H1 (cell line): ENCODE results near the gene TGM3. TPM values are rescaled to one million over a fixed set of nuclear protein-coding genes. Genes with fewer than 3 reads are reported as not detected.
A peak's percentile ranks its signal among the peaks of the same experiment; 100 is the strongest.

Source experiments
- CTCF ChIA-PET: fragments of 300-600 bp; sonication (Branson Sonifier 250); formaldehyde crosslinking; loops from one replicate; lab custom pipeline; 2021; ENCODE audit not compliant: partially characterized antibody; lab: Charles Lee
- POLR2A ChIA-PET: fragments of 300-600 bp; sonication (Branson Sonifier 250); formaldehyde crosslinking; loops from one replicate; lab custom pipeline; 2021; ENCODE audit warnings: inconsistent platforms; ENCODE audit not compliant: partially characterized antibody; lab: Charles Lee
- DNase-seq, 2 experiments: peaks; one replicate each; pipeline versions ENCODE4 v3.0.0 to v3.0.0-alpha.2; 2010 to 2022; ENCODE audit warnings: low spot score in 2 of 2, low read depth in 1 of 2, mixed read lengths in 1 of 2
- FAIRE-seq: peaks from 2 replicates; lab custom pipeline; 2011; peaks lifted over from hg19 to GRCh38; lab: Jason Lieb, UNC
- H2AFZ ChIP-seq: 2 replicates; pipeline ENCODE4 v1.8.1; 2012; ENCODE audit warnings: low read length, inconsistent platforms
- H2AK5ac ChIP-seq: 2 replicates; pipeline ENCODE4 v1.6.1; 2013; ENCODE audit warnings: low read depth, low read length
- H2BK120ac ChIP-seq: replicated peaks from 2 replicates; pipeline ENCODE3; 2013; ENCODE audit warnings: low read depth, low read length, inconsistent platforms
- H2BK12ac ChIP-seq: 2 replicates; pipeline ENCODE4 v1.6.1; 2013; ENCODE audit warnings: low read depth, low read length
- H2BK15ac ChIP-seq: 2 replicates; pipeline ENCODE4 v1.6.1; 2013; ENCODE audit warnings: low read length
- H2BK20ac ChIP-seq: 2 replicates; pipeline ENCODE4 v1.6.1; 2013; ENCODE audit warnings: low read length
- H2BK5ac ChIP-seq: 2 replicates; pipeline ENCODE4 v1.6.1; 2013; ENCODE audit warnings: low read depth, low read length
- H3K14ac ChIP-seq: 2 replicates; pipeline ENCODE4 v1.6.1; 2013; ENCODE audit warnings: inconsistent platforms; ENCODE audit not compliant: insufficient read length
- H3K18ac ChIP-seq: 2 replicates; pipeline ENCODE4 v1.6.1; 2013; ENCODE audit warnings: low read length; ENCODE audit errors: extremely low read depth
- H3K23ac ChIP-seq: 2 replicates; pipeline ENCODE4 v1.6.1; 2013; ENCODE audit warnings: inconsistent platforms; ENCODE audit not compliant: insufficient read length
- H3K23me2 ChIP-seq: 2 replicates; pipeline ENCODE4 v1.6.1; 2013; ENCODE audit warnings: low read depth, low read length
- H3K27ac ChIP-seq: 2 replicates; pipeline ENCODE4 v1.6.1; 2011; ENCODE audit warnings: low read depth, low read length, inconsistent platforms
- H3K27me3 ChIP-seq, 4 experiments: replicated peaks in 1 of 4; 1 replicate in 1 of 4; 2 replicates in 3 of 4; pipeline versions ENCODE4 v1.6.1 to v1.8.1; 2011 to 2013; ENCODE audit warnings: low read length in 3 of 4, mild to moderate bottlenecking in 3 of 4, inconsistent platforms in 2 of 4, mixed read lengths in 2 of 4, moderate library complexity in 1 of 4; ENCODE audit not compliant: control insufficient read depth in 3 of 4, insufficient read depth in 3 of 4; ENCODE audit errors: extremely low read depth in 1 of 4
- H3K36me3 ChIP-seq, 4 experiments: 2 replicates each; pipeline versions ENCODE4 v1.6.1 to v1.8.1; 2011 to 2013; ENCODE audit warnings: mild to moderate bottlenecking in 4 of 4, low read length in 3 of 4, moderate library complexity in 2 of 4, control low read depth in 1 of 4, inconsistent platforms in 1 of 4; ENCODE audit not compliant: insufficient read depth in 4 of 4, control insufficient read depth in 2 of 4
- H3K4ac ChIP-seq: replicated peaks from 2 replicates; pipeline ENCODE3; 2013; ENCODE audit warnings: low read length, low read depth, mixed read lengths, inconsistent platforms; ENCODE audit not compliant: insufficient read length
- H3K4me1 ChIP-seq, 4 experiments: replicated peaks in 1 of 4; 1 replicate in 1 of 4; 2 replicates in 3 of 4; pipeline versions ENCODE4 v1.6.1 to v1.8.1; 2011 to 2013; ENCODE audit warnings: low read length in 3 of 4, inconsistent platforms in 2 of 4, mixed read lengths in 1 of 4; ENCODE audit not compliant: insufficient read depth in 4 of 4, control insufficient read depth in 3 of 4
- H3K4me2 ChIP-seq, 2 experiments: 2 replicates each; pipeline versions ENCODE4 v1.6.1 to v1.8.1; 2011 to 2013; ENCODE audit warnings: low read depth in 2 of 2, low read length in 2 of 2, control low read depth in 1 of 2, inconsistent platforms in 1 of 2, mild to moderate bottlenecking in 1 of 2; ENCODE audit not compliant: insufficient read depth in 1 of 2
- H3K4me3 ChIP-seq, 4 experiments: fragments of 200-600, 300-600 bp in 1 of 4; sonication (generic), shearing (Covaris generic), sonication (Bioruptor Twin) in 1 of 4; 2 replicates each; pipeline versions ENCODE4 v1.5.1 to v1.8.1; 2011 to 2016; ENCODE audit warnings: low read length in 4 of 4, low read depth in 3 of 4, control low read depth in 2 of 4, inconsistent platforms in 2 of 4, mild to moderate bottlenecking in 2 of 4, mixed read lengths in 1 of 4, moderate library complexity in 1 of 4; ENCODE audit not compliant: insufficient read depth in 2 of 4; ENCODE audit errors: extremely low read depth in 1 of 4
- H3K56ac ChIP-seq: replicated peaks from 2 replicates; pipeline ENCODE3; 2013; ENCODE audit warnings: low read depth, mild to moderate bottlenecking, mixed read lengths, low read length, inconsistent platforms; ENCODE audit not compliant: insufficient read length
- H3K79me1 ChIP-seq: 2 replicates; pipeline ENCODE4 v1.6.1; 2013; ENCODE audit warnings: low read depth, low read length, control low read depth
- H3K79me2 ChIP-seq, 2 experiments: 2 replicates each; pipeline versions ENCODE4 v1.6.1 to v1.8.1; 2012 to 2013; ENCODE audit warnings: low read length in 2 of 2, mild to moderate bottlenecking in 2 of 2, inconsistent platforms in 1 of 2; ENCODE audit not compliant: insufficient read depth in 2 of 2, control insufficient read depth in 1 of 2
- H3K9ac ChIP-seq, 4 experiments: replicated peaks in 1 of 4; 1 replicate in 1 of 4; 2 replicates in 3 of 4; pipeline versions ENCODE4 v1.6.1 to v1.8.1; 2011 to 2013; ENCODE audit warnings: low read depth in 3 of 4, low read length in 3 of 4, control low read depth in 2 of 4, mild to moderate bottlenecking in 2 of 4, moderate library complexity in 2 of 4, inconsistent platforms in 1 of 4; ENCODE audit errors: extremely low read depth in 1 of 4
- H3K9me3 ChIP-seq, 2 experiments: 2 replicates each; pipeline versions ENCODE4 v1.6.1 to v1.8.1; 2012 to 2013; ENCODE audit warnings: mild to moderate bottlenecking in 2 of 2, moderate library complexity in 2 of 2, control low read depth in 1 of 2, inconsistent platforms in 1 of 2, low read depth in 1 of 2, low read length in 1 of 2, mixed read lengths in 1 of 2; ENCODE audit not compliant: insufficient read depth in 2 of 2
- H4K20me1 ChIP-seq, 2 experiments: replicated peaks in 1 of 2; 2 replicates each; pipeline versions ENCODE3 to v1.8.1; 2011 to 2013; ENCODE audit warnings: inconsistent platforms in 2 of 2, low read length in 2 of 2, mild to moderate bottlenecking in 1 of 2; ENCODE audit not compliant: insufficient read depth in 2 of 2, control insufficient read depth in 1 of 2
- H4K5ac ChIP-seq: 2 replicates; pipeline ENCODE4 v1.6.1; 2013; ENCODE audit warnings: low read length, low read depth, mixed read lengths, inconsistent platforms; ENCODE audit not compliant: insufficient read length
- H4K8ac ChIP-seq: 2 replicates; pipeline ENCODE4 v1.8.0; 2013; ENCODE audit warnings: mild to moderate bottlenecking, moderate library complexity, low read length, inconsistent platforms; ENCODE audit not compliant: insufficient read depth; ENCODE audit errors: extremely low read depth
- H4K91ac ChIP-seq: replicated peaks from 2 replicates; pipeline ENCODE3; 2013; ENCODE audit warnings: low read length, mixed read lengths, inconsistent platforms; ENCODE audit not compliant: insufficient read length
- BCL11A ChIP-seq, 2 experiments: IDR thresholded peaks; one replicate each; pipeline ENCODE4 v1.6.1; 2011; ENCODE audit warnings: low read depth in 2 of 2, low read length in 2 of 2, mild to moderate bottlenecking in 2 of 2
- CBX8 ChIP-seq: fragments of 300-800, 300-1000 bp; sonication (generic); IDR thresholded peaks from 2 replicates; pipeline ENCODE4 v1.7.1; 2016; ENCODE audit warnings: low read depth, low read length, borderline replicate concordance
- CEBPB ChIP-seq: IDR thresholded peaks from 2 replicates; pipeline ENCODE4 v1.6.1; 2012; ENCODE audit warnings: low read depth, low read length
- EZH2 ChIP-seq: fragments of 200-600 bp; sonication (generic); IDR thresholded peaks from 2 replicates; pipeline ENCODE4 v1.7.1; 2012; ENCODE audit warnings: low read depth, mild to moderate bottlenecking, moderate library complexity, low read length, inconsistent platforms; ENCODE audit not compliant: severe bottlenecking
- POLR2A ChIP-seq, 2 experiments: IDR thresholded peaks; 1 replicate in 1 of 2; 2 replicates in 1 of 2; pipeline ENCODE4 v1.6.1; 2011; ENCODE audit warnings: low read depth in 2 of 2, low read length in 2 of 2, mild to moderate bottlenecking in 2 of 2; ENCODE audit errors: control extremely low read depth in 1 of 2
- POLR2AphosphoS5 ChIP-seq: IDR thresholded peaks from 2 replicates; pipeline ENCODE4 v1.6.1; 2011; ENCODE audit warnings: low read depth, low read length
- SP2 ChIP-seq: IDR thresholded peaks from 2 replicates; pipeline ENCODE4 v1.6.1; 2012; ENCODE audit warnings: mild to moderate bottlenecking, low read length, inconsistent platforms
- WGBS, 2 experiments: shearing (Covaris generic) in 1 of 2; methylation state at CpG; one replicate each; pipeline versions ENCODE4 v1.1.6 to v1.1.7; 2013 to 2015; ENCODE audit warnings: low lambda C conversion rate in 2 of 2, mixed read lengths in 2 of 2, inconsistent platforms in 1 of 2, low coverage in 1 of 2, missing lambda C conversion rate in 1 of 2; ENCODE audit not compliant: insufficient replicate concordance in 2 of 2, insufficient coverage in 1 of 2, insufficient read length in 1 of 2; ENCODE audit errors: extremely low coverage in 1 of 2, missing lambda C conversion rate in 1 of 2; 5-methylcytosine and 5-hydroxymethylcytosine counted together
- polyA plus RNA-seq, 7 experiments: library from polyadenylated mRNA; depleted of rRNA in 3 of 7; stranded (reverse) in 5 of 7; unstranded in 2 of 7; fragments of >200 nt in 5 of 7; fragments of 200-250 nt in 2 of 7; gene quantifications; 1 replicate in 5 of 7; 2 replicates in 1 of 7; 4 replicates in 1 of 7; pipeline versions ENCODE4 v1.2.1 to v1.2.3, GENCODE V29; 2011 to 2013; ENCODE audit warnings: missing spikeins in 2 of 7, mixed read lengths in 2 of 7
- total RNA-seq: library from RNA; stranded (reverse); fragmentation: NEBNext Ultra II Directional; extraction: Animal tissue kit (Norgen Biotek cat#: 25700); gene quantifications from 2 replicates; pipeline ENCODE4 v1.2.1, GENCODE V29; 2021
- TF ChIP-seq, protein P1 (sequence below): IDR thresholded peaks from 2 replicates; pipeline ENCODE4 v1.6.1; 2012; ENCODE audit warnings: low read length, inconsistent platforms
- TF ChIP-seq, protein P2 (sequence below): IDR thresholded peaks from 2 replicates; pipeline ENCODE4 v1.6.1; 2011; ENCODE audit warnings: low read depth, mild to moderate bottlenecking, low read length; ENCODE audit not compliant: insufficient read depth

TGM3 gene
- total and polyA plus RNA-seq, 2 of the 8 experiments (the other 6 are each of a cell fraction or from before 2014, with no cell fraction given), result 0.12 TPM; not detected in 1

DNA sequence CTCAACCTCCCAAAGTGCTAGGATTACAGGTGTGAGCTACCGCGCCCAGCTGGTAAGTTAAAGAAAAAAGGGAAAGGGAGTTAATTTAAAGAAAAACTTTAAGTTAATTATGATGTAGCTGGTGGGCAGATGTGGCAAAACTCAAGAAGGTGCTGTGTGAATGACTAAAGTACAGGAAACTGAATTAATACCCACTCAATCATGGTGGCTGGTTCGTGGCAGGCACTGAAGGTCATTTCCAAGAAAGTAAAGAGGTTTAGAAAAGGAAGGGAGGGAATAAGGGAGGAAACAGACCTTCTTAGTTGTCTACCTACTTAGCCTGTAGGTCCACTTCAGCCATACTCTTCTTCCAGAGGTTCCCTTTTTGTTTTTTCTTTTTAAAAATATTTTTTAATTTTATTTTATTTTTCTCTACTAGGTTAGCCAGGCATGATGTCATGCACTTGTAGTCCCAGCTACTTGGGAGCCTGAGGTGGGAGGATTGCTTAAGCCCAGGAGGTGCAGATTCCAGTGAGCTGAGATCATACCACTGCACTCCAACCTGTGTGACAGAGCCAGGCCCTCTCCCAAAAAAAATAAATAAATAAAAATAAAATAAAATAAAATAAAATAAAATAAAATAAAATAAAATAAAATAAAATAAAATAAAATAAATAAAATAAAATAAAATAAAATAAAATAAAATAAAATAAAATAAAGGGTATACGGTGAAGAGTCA is 11.9 kb upstream of the TGM3 start:
- H3K56ac ChIP-seq, result no peak overlapping the region
- no peak overlapping the region for H3K4me2 ChIP-seq
- no peaks in the 10 kb centered on the region for H3K9me3 ChIP-seq
- FAIRE-seq, result no peak
- H4K91ac ChIP-seq, result no peak overlapping the region
- H3K14ac ChIP-seq, result no peak overlapping the region
- no peaks in the 10 kb centered on the region for H3K23me2 ChIP-seq
- H4K8ac ChIP-seq, result no peak overlapping the region
- no peak overlapping the region for H2BK12ac ChIP-seq
- H2AFZ ChIP-seq, result no peak overlapping the region
- POLR2A ChIA-PET, result interaction anchor here (1.2 kb wide), 1 partner anchor 13 kb away, joined by 3 read pairs; no protein-coding TSS in a partner anchor
- H3K79me1 ChIP-seq, result no peaks in the 10 kb centered on the region
- no peaks in the 10 kb centered on the region for H3K36me3 ChIP-seq
- 93% methylated on average over 4 of the region's 4 CpGs; no CpG with 5 or more reads in 1 of the 2 experiments for WGBS, 2 experiments
- CTCF ChIA-PET, result interaction anchor here (0.6 to 3.2 kb wide), 4 partner anchors 9 to 1761 kb away, joined by 3 to 10 read pairs (median 4); no protein-coding TSS in a partner anchor
- no peaks in the 10 kb centered on the region for H4K20me1 ChIP-seq
- no peak for DNase-seq
- H2BK20ac ChIP-seq, result no peak overlapping the region
- no peak overlapping the region for H3K9ac ChIP-seq
- no peak overlapping the region for H2BK120ac ChIP-seq
- H3K23ac ChIP-seq, result no peak overlapping the region
- H3K27me3 ChIP-seq, result no peaks in the 10 kb centered on the region
- no peaks in the 10 kb centered on the region for H3K79me2 ChIP-seq
- no peak overlapping the region for H2BK15ac ChIP-seq
- no peak overlapping the region for H2BK5ac ChIP-seq
- no peak overlapping the region for H2AK5ac ChIP-seq
- H3K4me3 ChIP-seq, result no peak overlapping the region
- no peak overlapping the region for H3K27ac ChIP-seq
- H3K18ac ChIP-seq, result no peak overlapping the region
- H3K4ac ChIP-seq, result no peak overlapping the region
- H4K5ac ChIP-seq, result no peak overlapping the region
- H3K4me1 ChIP-seq, result peaks cover 0 to 4% (median 0%) of the 10 kb centered on the region in 4 experiments; a peak in 1 of 7 replicates
- TF ChIP-seq CBX8, result no peak
- TF ChIP-seq, protein P1, sequence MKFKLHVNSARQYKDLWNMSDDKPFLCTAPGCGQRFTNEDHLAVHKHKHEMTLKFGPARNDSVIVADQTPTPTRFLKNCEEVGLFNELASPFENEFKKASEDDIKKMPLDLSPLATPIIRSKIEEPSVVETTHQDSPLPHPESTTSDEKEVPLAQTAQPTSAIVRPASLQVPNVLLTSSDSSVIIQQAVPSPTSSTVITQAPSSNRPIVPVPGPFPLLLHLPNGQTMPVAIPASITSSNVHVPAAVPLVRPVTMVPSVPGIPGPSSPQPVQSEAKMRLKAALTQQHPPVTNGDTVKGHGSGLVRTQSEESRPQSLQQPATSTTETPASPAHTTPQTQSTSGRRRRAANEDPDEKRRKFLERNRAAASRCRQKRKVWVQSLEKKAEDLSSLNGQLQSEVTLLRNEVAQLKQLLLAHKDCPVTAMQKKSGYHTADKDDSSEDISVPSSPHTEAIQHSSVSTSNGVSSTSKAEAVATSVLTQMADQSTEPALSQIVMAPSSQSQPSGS, result no peak
- TF ChIP-seq POLR2A (IDR thresholded peaks at IDR 0.05; ENCODE audit: control extremely low read depth in 1 of 2, low read depth in 2 of 2, low read length in 2 of 2), result no peak
- TF ChIP-seq SP2, result no peak
- peak; percentile 59; the same call in 1 of the 2 replicates for TF ChIP-seq CEBPB
- no peak for TF ChIP-seq BCL11A (IDR thresholded peaks at IDR 0.05; ENCODE audit: low read depth in 2 of 2, low read length in 2 of 2)
- no peak for TF ChIP-seq POLR2AphosphoS5
- TF ChIP-seq, protein P2, sequence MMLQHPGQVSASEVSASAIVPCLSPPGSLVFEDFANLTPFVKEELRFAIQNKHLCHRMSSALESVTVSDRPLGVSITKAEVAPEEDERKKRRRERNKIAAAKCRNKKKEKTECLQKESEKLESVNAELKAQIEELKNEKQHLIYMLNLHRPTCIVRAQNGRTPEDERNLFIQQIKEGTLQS, result no peak
- TF ChIP-seq EZH2, result no peak
